ENCODE measurements around the gene ZCCHC14.

Gene ZCCHC14

DNA sequence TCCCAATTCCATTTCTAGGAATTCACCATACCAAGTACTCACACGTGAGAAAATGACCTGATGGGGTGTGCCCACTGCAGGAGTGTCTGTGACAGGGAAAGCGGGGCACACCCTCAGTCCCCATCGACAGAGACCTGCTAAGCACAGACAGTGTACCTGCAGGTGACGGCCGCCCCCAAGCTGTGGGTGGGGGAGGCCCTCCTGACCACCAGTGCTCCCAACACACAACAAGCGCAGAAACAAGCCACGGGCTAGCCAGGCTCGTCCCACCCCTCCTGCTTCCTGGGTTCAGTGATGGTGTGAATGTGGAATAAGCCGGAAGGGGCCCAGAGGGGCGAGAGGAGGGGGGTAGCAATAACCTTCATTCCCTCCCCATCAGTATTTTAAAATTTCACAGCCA lies 31.9 kb downstream of the ZCCHC14 start:
- H3K27ac ChIP-seq (replicated peaks) = no peak overlapping the region
- no peak for DNase-seq (ENCODE audit: low read depth in 1 of 2, low spot score in 1 of 2)
- TF ChIP-seq GABPA (IDR thresholded peaks at IDR 0.05; ENCODE audit: low read depth) (no peak), POLR2AphosphoS5 (IDR thresholded peaks at IDR 0.05; ENCODE audit: low read depth) (no peak)
- TF ChIP-seq, protein P1, sequence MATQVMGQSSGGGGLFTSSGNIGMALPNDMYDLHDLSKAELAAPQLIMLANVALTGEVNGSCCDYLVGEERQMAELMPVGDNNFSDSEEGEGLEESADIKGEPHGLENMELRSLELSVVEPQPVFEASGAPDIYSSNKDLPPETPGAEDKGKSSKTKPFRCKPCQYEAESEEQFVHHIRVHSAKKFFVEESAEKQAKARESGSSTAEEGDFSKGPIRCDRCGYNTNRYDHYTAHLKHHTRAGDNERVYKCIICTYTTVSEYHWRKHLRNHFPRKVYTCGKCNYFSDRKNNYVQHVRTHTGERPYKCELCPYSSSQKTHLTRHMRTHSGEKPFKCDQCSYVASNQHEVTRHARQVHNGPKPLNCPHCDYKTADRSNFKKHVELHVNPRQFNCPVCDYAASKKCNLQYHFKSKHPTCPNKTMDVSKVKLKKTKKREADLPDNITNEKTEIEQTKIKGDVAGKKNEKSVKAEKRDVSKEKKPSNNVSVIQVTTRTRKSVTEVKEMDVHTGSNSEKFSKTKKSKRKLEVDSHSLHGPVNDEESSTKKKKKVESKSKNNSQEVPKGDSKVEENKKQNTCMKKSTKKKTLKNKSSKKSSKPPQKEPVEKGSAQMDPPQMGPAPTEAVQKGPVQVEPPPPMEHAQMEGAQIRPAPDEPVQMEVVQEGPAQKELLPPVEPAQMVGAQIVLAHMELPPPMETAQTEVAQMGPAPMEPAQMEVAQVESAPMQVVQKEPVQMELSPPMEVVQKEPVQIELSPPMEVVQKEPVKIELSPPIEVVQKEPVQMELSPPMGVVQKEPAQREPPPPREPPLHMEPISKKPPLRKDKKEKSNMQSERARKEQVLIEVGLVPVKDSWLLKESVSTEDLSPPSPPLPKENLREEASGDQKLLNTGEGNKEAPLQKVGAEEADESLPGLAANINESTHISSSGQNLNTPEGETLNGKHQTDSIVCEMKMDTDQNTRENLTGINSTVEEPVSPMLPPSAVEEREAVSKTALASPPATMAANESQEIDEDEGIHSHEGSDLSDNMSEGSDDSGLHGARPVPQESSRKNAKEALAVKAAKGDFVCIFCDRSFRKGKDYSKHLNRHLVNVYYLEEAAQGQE (IDR thresholded peaks at IDR 0.05; ENCODE audit: insufficient replicate concordance, low read depth) = no peak
- no peak overlapping the region for H3K4me3 ChIP-seq (replicated peaks; ENCODE audit: insufficient read depth, low read length)
- no peaks in the 10 kb centered on the region for H3K27me3 ChIP-seq (ENCODE audit: insufficient read depth, poor library complexity, severe bottlenecking)

DNA sequence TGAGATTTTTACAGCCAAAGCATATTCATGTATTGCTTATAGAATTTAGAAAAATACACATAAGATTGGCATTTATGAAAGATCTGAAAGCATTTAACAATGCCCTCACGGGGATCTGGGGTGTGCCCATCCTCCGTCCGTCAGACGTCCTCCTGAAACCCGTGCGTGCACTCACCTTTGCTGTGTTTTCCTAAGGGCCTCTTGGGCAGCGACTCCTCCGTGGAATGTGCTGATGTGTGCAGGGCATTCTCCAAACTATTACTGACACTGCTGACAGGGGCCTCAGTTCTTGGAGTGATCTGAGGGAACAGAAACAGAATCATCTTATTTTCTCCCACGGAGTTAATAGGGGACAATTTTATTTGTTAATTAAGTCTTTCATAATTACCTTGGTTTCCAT lies 33.0 kb downstream of the ZCCHC14 start:
- H3K4me3 ChIP-seq (replicated peaks; ENCODE audit: insufficient read depth, low read length) = no peak overlapping the region
- no peak for DNase-seq (ENCODE audit: low read depth in 1 of 2, low spot score in 1 of 2)
- H3K27ac ChIP-seq (replicated peaks) = no peak overlapping the region
- TF ChIP-seq, protein P1 (IDR thresholded peaks at IDR 0.05; ENCODE audit: insufficient replicate concordance, low read depth) = no peak
- TF ChIP-seq GABPA (IDR thresholded peaks at IDR 0.05; ENCODE audit: low read depth) = no peak
- TF ChIP-seq SPI1 (IDR thresholded peaks at IDR 0.05; ENCODE audit: borderline replicate concordance, low read depth) = no peak
- TF ChIP-seq, protein P2, sequence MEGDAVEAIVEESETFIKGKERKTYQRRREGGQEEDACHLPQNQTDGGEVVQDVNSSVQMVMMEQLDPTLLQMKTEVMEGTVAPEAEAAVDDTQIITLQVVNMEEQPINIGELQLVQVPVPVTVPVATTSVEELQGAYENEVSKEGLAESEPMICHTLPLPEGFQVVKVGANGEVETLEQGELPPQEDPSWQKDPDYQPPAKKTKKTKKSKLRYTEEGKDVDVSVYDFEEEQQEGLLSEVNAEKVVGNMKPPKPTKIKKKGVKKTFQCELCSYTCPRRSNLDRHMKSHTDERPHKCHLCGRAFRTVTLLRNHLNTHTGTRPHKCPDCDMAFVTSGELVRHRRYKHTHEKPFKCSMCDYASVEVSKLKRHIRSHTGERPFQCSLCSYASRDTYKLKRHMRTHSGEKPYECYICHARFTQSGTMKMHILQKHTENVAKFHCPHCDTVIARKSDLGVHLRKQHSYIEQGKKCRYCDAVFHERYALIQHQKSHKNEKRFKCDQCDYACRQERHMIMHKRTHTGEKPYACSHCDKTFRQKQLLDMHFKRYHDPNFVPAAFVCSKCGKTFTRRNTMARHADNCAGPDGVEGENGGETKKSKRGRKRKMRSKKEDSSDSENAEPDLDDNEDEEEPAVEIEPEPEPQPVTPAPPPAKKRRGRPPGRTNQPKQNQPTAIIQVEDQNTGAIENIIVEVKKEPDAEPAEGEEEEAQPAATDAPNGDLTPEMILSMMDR (IDR thresholded peaks at IDR 0.05; ENCODE audit: insufficient read depth, low read length) = no peak
- TF ChIP-seq POLR2AphosphoS5 (IDR thresholded peaks at IDR 0.05; ENCODE audit: low read depth) = no peak
- H3K27me3 ChIP-seq (ENCODE audit: insufficient read depth, poor library complexity, severe bottlenecking) = no peaks in the 10 kb centered on the region

DNA sequence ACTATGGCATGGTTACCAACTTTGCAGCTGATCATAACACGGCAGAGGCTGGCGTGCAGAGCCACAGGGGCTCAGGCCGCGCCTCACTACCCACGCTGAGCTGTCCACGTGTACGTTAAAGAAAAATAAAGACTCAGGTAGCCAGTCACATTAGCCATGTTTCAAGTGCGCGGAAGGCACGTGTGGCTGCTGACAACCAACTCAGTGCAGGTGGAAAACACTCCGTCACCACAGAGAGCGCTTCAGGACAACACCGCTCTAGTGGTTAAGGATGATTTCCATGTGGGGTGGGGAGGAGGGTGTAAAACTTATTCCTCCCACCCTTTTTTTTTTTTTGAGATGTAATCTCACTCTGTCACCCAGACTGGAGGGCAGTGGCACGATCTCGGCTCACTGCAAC lies 33.8 kb downstream of the ZCCHC14 start:
- Histone ChIP-seq H3K4me3 (replicated peaks; ENCODE audit: insufficient read depth, low read length) (no peak overlapping the region), H3K27me3 (ENCODE audit: insufficient read depth, poor library complexity, severe bottlenecking) (no peaks in the 10 kb centered on the region), H3K27ac (replicated peaks) (no peak overlapping the region)
- no peak for DNase-seq (ENCODE audit: low read depth in 1 of 2, low spot score in 1 of 2)
- TF ChIP-seq POLR2AphosphoS5 (IDR thresholded peaks at IDR 0.05; ENCODE audit: low read depth) (no peak), SPI1 (IDR thresholded peaks at IDR 0.05; ENCODE audit: borderline replicate concordance, low read depth) (no peak), GABPA (IDR thresholded peaks at IDR 0.05; ENCODE audit: low read depth) (no peak)
- TF ChIP-seq, protein P1 (IDR thresholded peaks at IDR 0.05; ENCODE audit: insufficient replicate concordance, low read depth) = no peak
- TF ChIP-seq, protein P2 (IDR thresholded peaks at IDR 0.05; ENCODE audit: insufficient read depth, low read length) = no peak
